OCI-LY3 (cell line): ENCODE data around the gene NDUFS2.

ENCODE experiments used
- CTCF ChIP-seq: fragments of 200-600, 300-600 bp; sonication (generic); IDR thresholded peaks from 2 replicates; pipeline ENCODE4 v1.5.1; 2014; ENCODE audit warnings: antibody characterized with exemption, low read length, low read depth
- EZH2phosphoT487 ChIP-seq: fragments of 200-600 bp; shearing (Covaris generic); IDR thresholded peaks from 2 replicates; pipeline ENCODE4 v1.6.1; 2018; ENCODE audit warnings: antibody characterized with exemption, mixed run types, low read depth

GRCh38 chr1:161185732-161186311 lies 16.3 kb upstream of the NDUFS2 start:
- no peak for TF ChIP-seq CTCF
- TF ChIP-seq EZH2phosphoT487, result no peak
